ENCODE measurements around the gene TWIST1. TPM values are rescaled to one million over a fixed set of nuclear protein-coding genes. Genes with fewer than 3 reads are reported as not detected.

Gene TWIST1
- polyA plus RNA-seq, 5 donors, result 0.18 to 0.90 (median 0.31) TPM

DNA sequence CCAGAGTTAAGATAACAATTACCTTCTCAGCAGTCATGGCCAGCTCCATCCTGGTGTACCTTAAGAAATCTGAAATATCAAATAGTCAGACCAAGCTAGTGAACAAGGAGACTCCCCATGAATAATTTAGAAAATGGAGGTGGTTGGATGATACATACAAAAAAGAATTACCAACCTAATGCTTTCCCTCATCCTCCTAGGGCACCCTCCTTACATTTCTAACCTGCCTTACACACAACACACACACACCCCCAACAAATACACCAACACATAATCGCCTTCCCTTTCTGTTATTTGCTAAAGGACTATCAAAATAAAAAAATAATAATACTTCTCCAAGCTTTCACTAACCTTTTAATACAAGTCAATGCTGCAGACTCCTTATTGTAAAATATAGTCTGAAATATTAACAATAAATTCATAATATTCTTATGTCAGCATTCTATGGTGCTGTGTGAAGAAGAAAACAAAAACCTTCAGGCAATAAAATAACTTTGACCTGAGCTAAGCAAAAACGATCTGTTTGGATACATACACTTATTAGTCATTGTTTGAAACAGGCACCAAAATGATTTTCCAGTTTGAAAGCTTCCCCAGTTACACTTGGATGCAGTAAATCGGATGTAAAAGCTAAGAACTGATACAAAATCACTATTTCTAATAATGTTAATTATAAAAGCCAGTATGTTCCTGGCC, 3.4 kb downstream of the TWIST1 start:
- DNase-seq, result no peak

DNA sequence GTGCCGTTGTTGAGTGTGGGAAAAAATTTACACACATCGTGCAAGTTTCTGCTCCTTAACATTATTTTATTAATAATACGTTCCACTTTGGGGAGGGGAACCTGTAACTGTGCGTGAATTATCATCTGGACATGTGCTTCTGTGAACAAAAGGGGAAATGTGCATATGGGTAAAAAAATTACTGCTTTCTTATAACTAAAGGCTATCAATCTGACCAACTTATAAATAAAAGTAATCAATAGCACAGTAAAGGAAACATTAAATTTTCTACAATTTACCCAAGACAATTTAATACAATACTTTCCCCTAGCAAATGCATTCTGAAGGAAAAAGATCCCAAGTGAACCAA, 4.5 kb downstream of the TWIST1 start:
- no peak for DNase-seq

DNA sequence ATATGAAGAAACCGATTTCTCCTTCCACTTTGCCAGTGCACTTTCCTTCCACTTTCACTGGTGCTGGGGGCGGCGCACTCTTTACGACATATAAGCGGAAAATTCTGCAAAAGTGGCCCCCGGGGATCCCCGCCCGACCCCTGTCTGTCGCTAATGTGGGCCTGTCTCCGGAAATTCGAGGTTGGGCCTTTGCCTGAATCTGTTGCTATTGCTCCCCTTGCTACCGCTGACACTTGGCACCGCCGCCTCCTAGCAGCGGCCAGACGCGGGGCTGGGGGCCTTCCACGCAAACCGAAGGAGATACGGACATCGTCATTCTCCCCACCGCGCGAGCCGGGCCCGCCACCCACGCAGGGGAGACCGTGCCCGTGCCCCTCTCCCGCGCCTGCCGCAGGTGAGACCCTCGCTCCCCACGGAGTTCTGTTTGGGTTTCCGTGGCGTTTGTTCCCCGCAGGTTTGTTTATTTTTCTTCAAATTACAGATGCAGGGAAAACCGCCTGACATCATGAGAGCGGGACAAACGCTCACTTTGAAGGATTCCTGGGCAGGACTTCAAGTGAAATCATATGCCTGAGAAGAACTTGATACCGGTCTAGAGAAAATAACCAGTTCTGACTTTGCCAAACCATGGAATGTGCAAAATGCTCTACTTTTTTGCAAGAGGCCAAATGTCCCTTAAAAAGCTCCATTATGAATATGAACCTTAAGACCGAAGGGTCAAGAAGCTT, 5.0 kb downstream of the TWIST1 start:
- no peak for DNase-seq

DNA sequence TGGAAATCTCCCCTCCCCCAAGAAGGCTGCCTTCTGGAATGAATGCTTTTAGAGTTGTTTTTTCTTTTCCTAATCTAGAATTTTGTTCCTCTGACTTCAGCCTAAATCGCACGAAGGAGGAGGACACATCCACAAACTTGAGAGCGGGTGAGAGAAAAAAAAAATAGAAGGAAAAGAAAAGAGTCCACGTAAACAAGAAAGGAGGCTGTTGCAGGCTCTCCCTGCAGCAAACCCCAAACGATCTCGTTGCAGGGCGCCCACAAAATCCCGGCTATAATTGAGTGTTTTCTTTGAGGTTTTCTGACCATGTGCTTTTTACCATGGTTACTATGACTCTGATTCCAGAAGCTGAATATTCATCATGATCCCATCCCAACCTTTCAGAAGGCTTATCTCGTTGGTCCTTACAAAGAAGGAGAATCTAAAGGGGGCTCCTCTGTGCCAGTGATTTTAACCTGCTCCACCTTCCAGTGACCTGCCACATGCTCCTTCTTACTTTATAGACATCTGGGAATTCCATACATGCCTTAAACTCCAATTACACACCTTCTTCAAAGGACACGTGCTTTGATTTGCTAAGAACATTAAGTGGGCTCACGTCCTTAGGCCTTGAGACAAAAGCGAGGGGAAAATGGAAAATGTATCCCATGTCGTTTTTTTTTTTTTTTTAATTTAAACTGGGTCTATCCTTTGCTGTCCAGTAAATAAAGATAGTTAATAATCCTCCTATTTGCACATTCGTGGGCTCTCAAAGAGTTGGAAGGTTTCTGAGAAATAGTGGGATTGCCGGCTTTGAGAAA, 5.8 kb downstream of the TWIST1 start:
- no peak for DNase-seq

DNA sequence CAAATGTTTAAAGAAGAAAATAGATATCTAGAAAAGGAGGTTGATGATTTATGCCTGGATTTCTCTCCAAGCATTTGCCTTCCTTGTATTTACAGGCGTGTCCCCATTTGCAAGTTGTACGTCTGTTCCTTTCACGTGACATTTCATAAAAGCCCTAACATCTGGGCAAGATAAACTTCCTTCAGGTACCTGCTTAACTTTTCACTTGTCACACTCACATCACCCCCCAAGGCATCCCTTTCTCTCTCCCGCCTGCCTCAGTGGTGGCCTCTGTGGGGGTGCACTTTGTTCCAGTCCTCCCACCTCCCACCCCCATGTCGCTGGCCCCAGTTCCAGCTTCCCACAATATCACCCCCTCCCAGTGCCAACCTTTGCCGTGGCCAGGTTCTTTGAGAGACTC, 6.7 kb downstream of the TWIST1 start:
- DNase-seq, result no peak

DNA sequence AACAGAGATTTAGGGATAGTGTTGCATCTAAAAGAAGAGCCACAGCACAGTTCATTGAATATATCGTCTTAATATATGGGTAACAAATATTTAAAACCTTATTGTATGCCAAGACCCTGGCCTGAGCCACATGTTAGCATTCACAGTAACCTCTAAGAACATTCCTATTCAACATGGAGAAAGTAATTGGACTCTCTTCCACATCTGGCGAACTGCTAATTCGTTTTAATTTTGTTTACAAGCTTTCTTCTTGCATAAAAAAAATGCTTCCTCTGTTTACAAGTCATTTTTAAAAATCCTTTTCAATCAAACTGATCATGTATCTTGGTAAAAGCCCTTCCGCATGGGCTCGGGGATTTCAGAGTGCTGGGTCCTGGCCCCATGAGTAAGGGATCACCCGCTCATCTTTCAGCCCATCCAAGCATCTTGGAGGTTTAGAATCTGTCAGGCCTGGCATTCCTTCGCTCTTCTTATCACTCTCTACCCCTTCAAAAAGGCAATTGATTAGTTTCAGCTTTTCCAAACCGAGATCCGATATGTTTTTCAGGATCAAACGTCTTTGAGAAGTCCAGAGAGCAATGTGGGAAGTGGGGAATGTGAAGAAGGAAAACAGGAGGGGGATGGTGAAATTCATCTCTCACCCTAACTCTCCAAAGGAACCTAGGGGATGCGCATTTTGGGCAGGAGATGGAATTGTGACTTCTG, 7.3 kb downstream of the TWIST1 start:
- no peak for DNase-seq

DNA sequence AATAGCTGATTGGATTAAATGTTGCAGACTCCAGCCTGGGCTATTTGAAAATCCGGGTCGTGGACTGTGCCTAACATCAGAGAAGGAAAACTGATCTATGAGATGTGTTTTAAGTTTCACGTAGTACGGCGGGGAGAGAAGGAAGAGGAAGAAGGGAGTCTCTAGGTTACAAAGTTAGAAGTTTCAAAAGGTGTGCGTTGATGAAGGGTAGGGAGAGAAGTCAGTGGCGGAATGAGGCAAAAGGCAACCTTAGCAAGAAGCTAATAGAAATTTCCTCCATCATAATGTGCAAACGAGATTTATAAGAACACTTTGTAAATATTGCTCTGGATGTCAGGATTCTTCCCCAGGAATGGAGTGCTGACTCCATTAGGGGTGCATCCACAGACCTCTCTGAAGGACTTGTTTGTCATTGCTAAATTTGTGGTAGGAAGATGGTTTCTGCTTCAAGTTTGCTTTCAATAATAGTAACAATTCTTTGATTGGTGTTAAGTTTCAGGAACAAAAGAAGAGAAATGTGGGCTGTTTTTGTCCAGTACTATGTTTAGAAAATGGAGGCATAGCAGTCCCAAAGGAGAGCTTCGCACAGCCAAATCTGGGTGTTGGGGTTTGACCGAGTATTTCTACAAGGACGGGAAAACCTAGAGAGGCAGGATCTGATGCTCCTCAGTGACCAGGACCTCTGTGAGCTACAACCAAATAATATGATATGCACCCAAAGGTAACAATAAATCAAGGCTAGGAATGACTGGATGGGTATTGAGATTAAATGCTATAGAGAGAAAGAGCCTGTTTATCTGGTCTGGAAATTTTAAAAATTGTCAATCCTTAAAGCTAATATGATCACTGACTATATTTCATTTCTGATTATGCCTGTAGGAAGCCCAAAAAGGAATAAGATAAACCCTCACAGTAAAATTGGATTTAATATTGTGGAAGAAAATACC, 8.2 kb downstream of the TWIST1 start:
- no peak for DNase-seq

DNA sequence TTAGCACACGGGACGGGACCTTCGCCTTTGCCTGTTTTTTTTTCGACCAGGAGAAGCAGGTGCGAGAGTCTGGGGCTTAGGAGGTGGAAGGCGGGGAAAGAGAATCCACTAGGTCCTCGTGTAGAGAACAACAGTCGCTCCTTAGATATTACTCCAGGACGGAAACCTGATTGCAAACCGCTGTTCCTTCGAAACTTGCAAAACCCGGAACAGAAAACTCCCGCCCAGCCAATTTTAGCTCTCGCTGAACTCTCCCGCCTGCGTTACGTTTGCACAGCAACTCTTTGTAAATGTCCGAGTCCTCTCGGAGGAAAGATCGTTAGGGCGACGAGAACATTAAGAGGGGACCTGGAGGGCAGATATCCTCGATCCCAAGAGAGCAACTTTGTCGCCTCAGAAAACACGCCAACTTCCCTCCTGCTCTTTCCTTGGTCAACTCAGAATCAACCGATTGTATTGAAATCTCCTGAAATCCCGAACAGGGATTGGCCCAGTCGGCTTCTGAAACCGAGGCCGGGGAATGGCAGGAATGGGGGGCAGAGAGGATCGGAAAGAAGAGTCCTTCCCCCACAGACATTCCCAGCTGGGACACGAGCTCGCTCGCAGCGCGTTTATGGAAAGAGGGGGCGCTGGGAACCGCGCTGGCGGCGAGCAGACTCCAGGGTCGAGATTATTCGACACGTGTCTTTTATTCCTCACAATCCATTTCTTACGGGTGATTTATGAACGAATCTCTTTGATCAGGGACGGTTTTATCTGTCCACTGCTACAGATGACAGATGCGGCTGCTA, 9.9 kb downstream of the TWIST1 start:
- no peak for DNase-seq

DNA sequence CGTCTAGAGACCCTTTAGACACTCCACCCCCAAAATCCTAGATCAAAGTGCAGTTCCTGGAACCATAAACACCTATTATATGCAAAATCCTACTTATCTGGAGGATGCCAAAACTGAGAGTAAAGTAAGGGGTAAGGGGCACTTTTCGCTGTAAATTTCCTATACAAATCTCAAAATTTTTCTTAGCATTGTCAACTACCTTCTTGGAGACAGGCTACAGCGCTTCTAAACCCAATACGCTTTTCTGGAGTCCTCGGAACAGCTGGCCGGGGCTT, 10.4 kb downstream of the TWIST1 start:
- DNase-seq, result no peak

DNA sequence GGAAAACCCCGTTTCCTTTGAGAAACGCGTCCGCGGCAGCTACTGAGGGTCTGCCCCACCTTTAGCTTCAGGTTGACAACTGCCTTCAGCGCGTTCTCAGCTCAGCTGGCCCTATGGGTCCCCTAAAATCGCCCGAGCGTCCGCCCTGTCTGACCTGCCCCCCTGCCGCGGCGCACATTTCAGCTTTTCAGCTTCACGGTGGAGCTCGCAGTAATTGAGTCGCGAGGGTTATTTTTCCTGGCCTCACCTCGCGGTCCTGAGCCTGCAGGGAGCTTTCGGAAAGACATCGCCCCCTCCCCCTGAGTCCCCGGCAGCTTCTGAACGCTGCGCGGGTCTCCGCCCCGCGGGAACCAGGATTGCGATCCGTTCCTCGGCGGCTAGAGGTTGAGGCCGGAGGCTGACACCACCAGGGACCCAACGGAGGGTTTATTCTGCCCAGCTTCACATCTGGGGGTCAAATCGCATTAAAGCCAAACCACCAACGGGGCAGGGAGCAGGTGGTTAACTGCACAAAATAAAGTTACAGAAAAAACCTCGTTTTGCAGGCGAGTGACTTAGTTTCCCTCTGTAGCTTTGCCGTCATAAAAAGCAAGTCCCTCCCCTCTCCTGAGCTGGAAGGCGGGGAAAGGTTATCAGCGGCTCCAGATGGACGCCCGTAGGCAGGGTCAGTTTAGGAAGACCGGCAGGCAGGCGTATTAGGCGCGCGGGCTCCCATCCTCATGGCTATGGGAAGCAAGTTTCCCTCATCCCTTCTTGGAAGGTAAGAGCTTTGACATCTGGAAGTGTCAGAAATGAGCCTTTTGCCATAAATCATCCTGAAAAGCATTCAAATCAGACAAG, 11.0 kb downstream of the TWIST1 start:
- no peak for DNase-seq

DNA sequence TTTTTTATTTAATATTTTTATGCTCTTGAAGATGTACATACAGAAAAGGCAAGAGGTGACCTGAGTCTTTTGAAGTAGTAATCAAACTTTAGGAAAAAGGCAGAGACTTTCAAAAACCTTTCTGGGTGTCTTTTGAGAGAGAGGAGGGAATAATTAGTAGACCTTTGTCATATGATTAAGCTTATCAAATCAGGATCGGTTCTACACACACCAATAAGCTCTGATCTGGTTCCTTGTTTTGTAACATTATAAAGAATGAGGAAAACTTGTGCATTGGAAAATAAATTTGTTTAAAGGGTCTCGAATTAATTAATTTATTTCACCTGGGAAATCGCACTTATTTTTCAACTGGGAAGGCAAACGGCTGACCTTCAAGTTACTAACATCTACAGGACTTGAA, 11.9 kb downstream of the TWIST1 start:
- DNase-seq, result no peak

DNA sequence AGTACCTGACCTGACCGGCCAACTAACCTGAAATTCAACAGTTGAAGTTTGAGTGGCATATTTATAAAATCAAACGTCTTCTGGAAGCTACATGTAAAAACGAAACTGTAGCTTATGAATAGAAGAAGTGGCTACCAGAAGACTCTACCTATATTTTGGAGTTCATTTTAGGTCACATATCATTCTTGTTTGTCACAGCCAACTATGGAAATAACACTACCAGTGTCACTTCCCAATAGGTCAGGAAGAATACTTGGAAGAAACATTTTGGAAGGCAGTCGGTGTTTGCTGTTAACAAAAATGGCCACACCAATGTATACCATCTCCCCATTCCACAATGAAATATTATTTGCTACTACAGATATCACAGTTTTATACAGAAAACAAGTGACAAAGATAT, 12.6 kb downstream of the TWIST1 start:
- no peak for DNase-seq

DNA sequence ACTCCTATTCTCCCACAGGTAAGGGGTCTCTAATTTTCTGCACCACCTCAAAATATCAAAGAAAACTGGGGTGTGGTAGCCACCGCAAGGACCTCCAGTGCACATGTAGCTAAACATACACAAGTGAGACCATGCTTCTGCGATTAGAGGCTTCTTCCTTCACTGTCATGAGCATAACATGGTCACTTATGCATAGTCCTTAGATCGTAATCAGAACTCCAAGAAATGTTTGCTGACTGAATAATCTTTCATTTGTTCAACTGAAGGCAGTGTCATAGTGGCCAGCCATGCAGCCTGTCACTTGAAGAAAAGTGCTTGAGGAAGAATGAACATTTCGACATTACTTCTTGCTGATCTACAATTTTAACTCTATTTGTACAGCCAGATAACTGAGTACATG, 14.6 kb downstream of the TWIST1 start:
- no peak for DNase-seq

DNA sequence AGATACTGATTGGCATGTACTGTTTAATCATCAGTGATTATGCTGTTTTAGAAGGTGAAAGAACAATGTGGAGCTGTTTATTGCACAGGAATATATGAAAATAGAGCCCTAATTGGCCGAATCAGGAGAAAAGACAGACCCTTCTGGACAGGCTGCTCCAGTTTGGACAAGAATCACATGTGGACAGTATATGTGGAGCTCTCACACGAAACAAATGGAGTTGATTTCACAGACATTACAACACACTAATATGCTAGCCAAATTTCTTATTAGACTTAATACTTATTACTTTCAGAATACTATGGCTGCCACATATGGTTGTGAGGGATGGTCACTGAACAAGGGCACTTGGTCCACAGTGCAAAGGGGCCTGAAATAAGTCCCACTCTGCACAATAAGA, 15.5 kb downstream of the TWIST1 start:
- no peak for DNase-seq

DNA sequence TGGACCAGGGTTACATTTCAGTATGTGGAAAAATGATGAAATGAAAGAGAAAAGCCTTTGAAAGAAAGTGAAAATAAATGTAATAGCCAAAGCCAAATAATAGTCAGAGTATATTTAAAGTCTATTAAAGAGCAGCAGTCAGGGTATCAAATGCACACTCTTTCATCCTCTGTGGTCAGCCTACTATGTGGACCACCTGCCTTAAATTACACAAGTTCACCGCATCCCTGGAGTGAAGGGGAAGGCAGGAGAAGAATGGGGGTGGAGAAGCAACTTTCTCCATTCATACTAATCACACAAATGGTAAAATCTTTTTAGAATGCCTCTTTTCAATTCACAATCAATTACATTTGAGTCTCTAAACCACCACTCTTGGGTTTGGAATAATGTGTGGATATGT, 16.0 kb downstream of the TWIST1 start:
- DNase-seq, result no peak

DNA sequence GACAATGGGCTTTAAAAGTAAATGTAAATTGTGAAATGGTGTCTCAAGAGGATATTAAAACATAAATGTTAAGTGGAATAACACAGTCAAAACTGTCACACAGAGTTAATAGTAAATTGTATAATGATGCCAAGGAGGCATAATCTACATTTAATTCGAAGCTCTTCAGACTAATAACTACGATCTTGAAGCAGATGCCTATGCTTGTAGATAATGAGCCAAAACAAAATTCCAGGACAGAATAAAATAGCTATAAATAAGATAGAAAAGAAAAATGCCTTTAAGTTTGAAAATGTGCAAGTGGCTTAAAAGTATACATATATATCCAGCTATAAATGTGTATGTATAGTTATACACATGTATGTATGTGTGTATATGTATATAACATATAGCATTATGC, 17.5 kb downstream of the TWIST1 start:
- DNase-seq, result no peak

DNA sequence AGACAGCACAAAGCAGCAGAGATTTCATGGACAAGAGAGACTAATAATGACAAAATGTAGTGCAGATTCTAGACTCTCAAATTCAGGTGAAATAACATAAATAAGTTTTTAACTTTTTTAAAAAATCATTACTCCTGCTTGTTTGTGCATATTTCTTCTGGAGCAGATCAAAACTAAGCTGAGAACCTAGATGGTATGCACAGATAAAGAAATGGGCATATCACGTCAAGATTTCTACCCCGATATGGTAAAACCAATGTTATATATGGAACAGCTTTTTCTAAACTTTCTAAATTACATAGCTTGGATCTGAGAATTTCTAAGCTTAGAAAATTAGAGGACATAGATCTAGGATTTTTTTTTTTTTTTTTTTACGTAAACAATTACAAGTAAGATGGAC, 18.2 kb downstream of the TWIST1 start:
- no peak for DNase-seq

DNA sequence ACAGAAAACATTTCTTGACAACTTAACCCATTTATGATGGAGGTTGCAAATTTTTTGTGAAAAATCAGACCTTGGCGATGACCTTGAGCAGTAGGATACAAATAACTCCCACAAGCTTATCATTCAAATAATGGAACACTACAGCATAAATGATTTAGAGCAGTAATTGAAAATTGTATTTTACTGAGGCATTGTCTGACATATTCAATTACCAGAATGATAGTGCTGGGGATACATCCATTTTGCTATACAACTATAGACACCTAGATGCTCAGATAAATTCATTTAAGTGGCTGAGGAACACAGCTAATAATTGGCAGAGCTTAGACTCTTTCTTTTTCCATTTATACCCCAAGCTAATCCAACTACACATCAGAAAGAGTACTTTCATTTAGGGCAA, 18.9 kb downstream of the TWIST1 start:
- DNase-seq, result no peak

DNA sequence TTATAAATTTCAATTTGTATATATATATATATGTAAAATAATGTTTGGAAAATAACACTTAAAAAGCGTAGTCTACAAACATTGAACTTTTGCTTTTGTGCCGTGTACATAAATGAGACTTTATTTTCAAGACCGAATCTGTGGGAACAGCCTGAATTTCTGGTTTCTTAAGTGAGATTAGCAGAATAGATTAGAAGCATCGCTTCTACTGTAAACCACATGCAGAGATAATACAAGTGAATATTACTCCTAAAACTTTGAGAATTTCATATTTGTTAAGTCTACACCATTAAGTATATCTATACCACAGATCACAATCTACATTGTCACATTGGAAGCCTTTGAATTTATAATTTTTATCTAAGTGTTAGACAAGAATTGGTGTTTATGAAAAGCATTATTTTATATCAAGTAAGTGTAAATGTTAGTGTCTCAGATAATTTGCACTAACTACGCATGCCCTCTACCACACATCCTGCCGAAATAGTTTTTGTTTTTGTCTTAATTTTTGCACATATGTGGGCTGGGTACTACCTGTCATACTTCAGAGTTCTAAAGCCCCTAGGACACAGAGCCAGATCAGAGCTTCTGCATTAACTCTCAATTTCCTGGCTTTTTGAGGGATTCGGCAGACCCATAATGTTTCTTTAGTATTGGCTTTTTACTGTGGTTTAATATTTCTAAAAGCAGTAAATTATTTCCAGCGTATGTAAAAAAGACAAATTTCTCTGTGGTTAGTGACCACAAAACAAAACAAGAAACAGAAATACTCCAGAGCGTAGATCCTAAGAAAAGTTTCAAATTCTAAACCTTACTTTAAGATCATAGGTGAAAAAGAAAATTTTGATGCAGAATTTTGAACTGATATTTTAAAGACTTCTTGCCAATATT, 20.0 kb downstream of the TWIST1 start:
- no peak for DNase-seq

All from right lung (tissue), 5 donors.